Fibroblast of lung (primary cell): Measurements from ENCODE around the gene MACROD2. TPM values are rescaled to one million over a fixed set of nuclear protein-coding genes. Genes with fewer than 3 reads are reported as not detected.

Experiments
- DNase-seq, 2 donors: peaks; one replicate each; pipeline versions ENCODE4 v3.0.0 to v3.0.0-alpha.2; 2010; ENCODE audit warnings: low read depth in 2 of 2
- H2AFZ ChIP-seq: 2 replicates; pipeline ENCODE4 v1.5.1; 2012; ENCODE audit warnings: low read length, control low read depth, inconsistent platforms
- H3K27ac ChIP-seq: 2 replicates; pipeline ENCODE4 v1.5.1; 2011; ENCODE audit warnings: low read length, control low read depth; ENCODE audit not compliant: insufficient read depth
- H3K27me3 ChIP-seq: 2 replicates; pipeline ENCODE4 v1.5.1; 2011; ENCODE audit warnings: mild to moderate bottlenecking, low read length; ENCODE audit not compliant: control insufficient read depth, insufficient read depth
- H3K36me3 ChIP-seq: 2 replicates; pipeline ENCODE4 v1.5.1; 2011; ENCODE audit warnings: low read length; ENCODE audit not compliant: control insufficient read depth, insufficient read depth
- H3K4me1 ChIP-seq: 2 replicates; pipeline ENCODE4 v1.5.1; 2011; ENCODE audit warnings: low read length; ENCODE audit not compliant: control insufficient read depth, insufficient read depth; ENCODE audit errors: extremely low read depth
- H3K4me2 ChIP-seq: 2 replicates; pipeline ENCODE4 v1.5.1; 2011; ENCODE audit warnings: low read length, control low read depth; ENCODE audit not compliant: insufficient read depth; ENCODE audit errors: extremely low read depth
- H3K4me3 ChIP-seq, 4 experiments: fragments of 200-600 bp in 1 of 4; sonication (generic) in 1 of 4; replicated peaks in 1 of 4; 2 replicates each; pipeline ENCODE4 v1.5.1; 2011 to 2016; ENCODE audit warnings: low read length in 4 of 4, low read depth in 3 of 4, mild to moderate bottlenecking in 3 of 4, control low read depth in 2 of 4, inconsistent platforms in 1 of 4, mixed read lengths in 1 of 4; ENCODE audit not compliant: insufficient read depth in 1 of 4; ENCODE audit errors: control extremely low read depth in 1 of 4
- H3K79me2 ChIP-seq: 2 replicates; pipeline ENCODE4 v1.5.1; 2012; ENCODE audit warnings: mild to moderate bottlenecking, low read length, inconsistent platforms; ENCODE audit not compliant: control insufficient read depth, insufficient read depth
- H3K9ac ChIP-seq: 2 replicates; pipeline ENCODE4 v1.5.1; 2011; ENCODE audit warnings: mild to moderate bottlenecking, low read length, control low read depth; ENCODE audit not compliant: insufficient read depth
- H3K9me3 ChIP-seq: 2 replicates; pipeline ENCODE4 v1.5.1; 2012; ENCODE audit warnings: low read depth, low read length; ENCODE audit not compliant: control insufficient read depth, insufficient read depth
- H4K20me1 ChIP-seq: 2 replicates; pipeline ENCODE4 v1.5.1; 2011; ENCODE audit warnings: low read length; ENCODE audit not compliant: control insufficient read depth, insufficient read depth; ENCODE audit errors: extremely low read depth
- CTCF ChIP-seq, 2 donors: IDR thresholded peaks in 1 of 2; conservative IDR thresholded peaks in 1 of 2; 1 replicate in 1 of 2; 2 replicates in 1 of 2; pipeline ENCODE4 v1.5.1; 2011 to 2012; ENCODE audit warnings: low read length in 2 of 2, control low read depth in 1 of 2, inconsistent platforms in 1 of 2, low read depth in 1 of 2, mild to moderate bottlenecking in 1 of 2
- EZH2 ChIP-seq: IDR thresholded peaks from 2 replicates; pipeline ENCODE4 v1.5.1; 2012; ENCODE audit warnings: low read length, control low read depth, mild to moderate bottlenecking; ENCODE audit errors: missing control alignments
- polyA plus RNA-seq, 2 donors: library from polyadenylated mRNA; depleted of rRNA in 1 of 2; stranded (reverse) in 1 of 2; unstranded in 1 of 2; fragments of >200 nt; gene quantifications; 2 replicates each; pipeline ENCODE4 v1.2.1, GENCODE V29; 2011 to 2012; ENCODE audit warnings: missing spikeins in 1 of 2
- total RNA-seq: library from RNA; depleted of rRNA; stranded (reverse); fragments of >200 nt; gene quantifications from 2 replicates; pipeline ENCODE4 v1.2.1, GENCODE V29; 2014

MACROD2 gene
- total and polyA plus RNA-seq, 2 donors (not counting 1 experiment from before 2014, with no cell fraction given) = 0.54 to 1.7 TPM

GRCh38 chr20:14845199-14846160 lies 850.2 kb downstream of the MACROD2 start:
- no peak overlapping the region for H3K4me3 ChIP-seq
- no peak overlapping the region for H3K9ac ChIP-seq
- no peaks in the 10 kb centered on the region for H4K20me1 ChIP-seq
- DNase-seq = no peak
- no peak overlapping the region for H2AFZ ChIP-seq
- TF ChIP-seq EZH2 = no peak
- no peak for TF ChIP-seq CTCF (conservative IDR thresholded peaks at IDR 0.05 in 1 of 2, IDR thresholded peaks at IDR 0.05 in 1 of 2; ENCODE audit: low read depth in 1 of 2, low read length in 2 of 2)
- no peaks in the 10 kb centered on the region for H3K9me3 ChIP-seq
- H3K79me2 ChIP-seq = no peaks in the 10 kb centered on the region
- no peaks in the 10 kb centered on the region for H3K27me3 ChIP-seq
- H3K27ac ChIP-seq = no peak overlapping the region
- no peak overlapping the region for H3K4me2 ChIP-seq
- no peaks in the 10 kb centered on the region for H3K36me3 ChIP-seq
- H3K4me1 ChIP-seq = no peaks in the 10 kb centered on the region

GRCh38 chr20:14848806-14849205 lies 853.5 kb downstream of the MACROD2 start:
- peak in 1 of 2 donors; percentile 23 for DNase-seq
- H3K4me1 ChIP-seq = no peaks in the 10 kb centered on the region
- no peak for TF ChIP-seq EZH2
- no peak for TF ChIP-seq CTCF (conservative IDR thresholded peaks at IDR 0.05 in 1 of 2, IDR thresholded peaks at IDR 0.05 in 1 of 2; ENCODE audit: low read depth in 1 of 2, low read length in 2 of 2)
- H2AFZ ChIP-seq = no peak overlapping the region
- H3K36me3 ChIP-seq = no peaks in the 10 kb centered on the region
- H4K20me1 ChIP-seq = no peaks in the 10 kb centered on the region
- no peaks in the 10 kb centered on the region for H3K27me3 ChIP-seq
- H3K4me3 ChIP-seq = no peak overlapping the region
- H3K27ac ChIP-seq = no peak overlapping the region
- H3K4me2 ChIP-seq = no peak overlapping the region
- no peak overlapping the region for H3K9ac ChIP-seq
- H3K79me2 ChIP-seq = no peaks in the 10 kb centered on the region
- no peaks in the 10 kb centered on the region for H3K9me3 ChIP-seq

GRCh38 chr20:14853079-14853478 lies 857.8 kb downstream of the MACROD2 start:
- Histone ChIP-seq H3K4me2 (no peak overlapping the region), H3K4me1 (no peaks in the 10 kb centered on the region), H3K27me3 (no peaks in the 10 kb centered on the region), H4K20me1 (no peaks in the 10 kb centered on the region), H2AFZ (no peak overlapping the region), H3K79me2 (no peaks in the 10 kb centered on the region), H3K27ac (no peak overlapping the region), H3K9me3 (no peaks in the 10 kb centered on the region), H3K4me3 (no peak overlapping the region), H3K9ac (no peak overlapping the region), H3K36me3 (no peaks in the 10 kb centered on the region)
- no peak for DNase-seq
- TF ChIP-seq EZH2 = no peak
- no peak for TF ChIP-seq CTCF (conservative IDR thresholded peaks at IDR 0.05 in 1 of 2, IDR thresholded peaks at IDR 0.05 in 1 of 2; ENCODE audit: low read depth in 1 of 2, low read length in 2 of 2)
